CD4-positive, alpha-beta T cell treated with Interleukin-6 for 4 hours (primary cell): ENCODE results near the gene COBLL1.
"Not testable (repeated sequence)": the region's sequence is repeated elsewhere in the genome, so short reads cannot be mapped to it uniquely, and the experiment has no call there.

Source experiments
- DNase-seq: peaks from one replicate; pipeline ENCODE4 v3.0.0-alpha.2; 2020; ENCODE audit warnings: mixed read lengths

The COBLL1 gene

DNA sequence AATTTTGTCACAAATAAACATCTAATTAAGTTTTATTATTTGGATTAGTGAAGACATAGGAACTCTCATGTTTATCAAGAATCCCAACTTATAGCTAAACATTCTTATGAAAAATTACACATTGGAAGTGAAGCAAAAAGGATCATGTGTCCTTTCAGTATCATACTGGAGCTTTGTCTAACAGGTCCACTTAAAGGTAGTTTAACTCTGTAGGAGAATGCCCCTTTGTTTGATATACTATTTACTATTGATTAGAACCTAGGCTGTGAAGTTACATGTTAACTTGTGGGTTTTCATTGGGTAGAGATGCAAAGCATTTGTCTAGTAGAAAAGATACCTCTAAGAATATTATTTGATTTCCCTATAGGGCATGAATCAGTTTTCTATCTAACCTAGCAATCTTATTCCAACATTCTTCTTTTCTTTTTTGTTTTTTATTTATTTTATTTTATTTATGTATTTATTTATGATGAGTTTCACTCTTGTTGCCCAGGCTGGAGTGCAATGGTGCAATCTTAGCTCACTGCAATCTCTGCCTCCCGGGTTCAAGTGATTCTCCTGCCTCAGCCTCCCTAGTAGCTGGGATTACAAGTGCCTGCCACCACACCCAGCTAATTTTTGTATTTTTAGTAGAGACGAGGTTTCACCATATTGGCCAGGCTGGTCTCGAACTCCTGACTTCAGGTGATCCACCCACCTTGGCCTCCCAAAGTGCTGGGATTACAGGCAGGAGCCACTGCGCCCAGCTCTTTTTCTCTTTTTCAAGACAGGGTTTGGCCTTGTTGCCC lies 18.5 kb upstream of the COBLL1 start:
- not testable (repeated sequence) for DNase-seq

DNA sequence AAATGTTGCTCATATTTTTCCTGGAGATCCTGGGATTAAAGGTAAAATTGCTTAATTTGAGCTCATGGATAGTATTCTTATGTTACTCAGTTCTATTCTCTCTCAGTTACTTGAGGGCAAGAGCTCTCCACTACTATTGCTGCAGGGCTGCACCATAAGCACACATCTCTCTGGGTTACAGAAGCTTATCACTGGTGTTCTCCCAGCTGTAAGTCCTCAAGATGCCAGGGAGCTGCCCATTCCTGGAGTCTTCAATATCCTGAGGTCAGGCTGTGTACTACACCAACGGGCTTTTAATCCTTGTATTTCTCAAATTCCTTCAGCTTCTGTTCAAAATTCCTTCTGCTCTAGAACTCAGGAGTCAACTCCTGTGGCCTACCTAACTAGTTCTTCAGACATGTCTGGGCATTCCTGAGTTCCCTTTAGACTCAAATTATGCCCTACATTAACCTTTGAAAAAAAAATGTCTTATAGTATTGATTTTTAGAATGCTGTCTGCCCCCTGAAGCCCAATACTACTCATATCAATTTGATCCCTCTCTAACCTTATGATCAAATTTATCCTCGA lies 17.7 kb upstream of the COBLL1 start:
- no peak for DNase-seq

DNA sequence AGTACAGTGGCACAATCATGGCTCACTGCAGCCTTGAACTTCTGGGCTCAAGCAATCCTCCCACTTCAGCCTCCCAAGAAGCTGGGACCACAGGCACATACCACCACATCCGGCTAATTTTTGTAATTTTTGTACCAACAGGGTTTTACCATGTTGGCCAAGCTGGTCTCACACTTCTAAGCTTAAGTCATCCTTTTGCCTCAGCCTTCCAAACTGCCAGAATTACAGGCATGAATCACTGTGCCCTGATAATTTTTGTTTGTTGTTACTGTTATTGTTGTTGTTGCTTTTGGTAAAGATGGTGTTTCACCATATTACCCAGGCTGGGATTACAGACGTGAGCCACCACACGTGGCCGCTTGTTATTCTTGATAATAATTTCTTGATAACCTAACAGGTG lies 10.5 kb upstream of the COBLL1 start:
- no peak for DNase-seq

DNA sequence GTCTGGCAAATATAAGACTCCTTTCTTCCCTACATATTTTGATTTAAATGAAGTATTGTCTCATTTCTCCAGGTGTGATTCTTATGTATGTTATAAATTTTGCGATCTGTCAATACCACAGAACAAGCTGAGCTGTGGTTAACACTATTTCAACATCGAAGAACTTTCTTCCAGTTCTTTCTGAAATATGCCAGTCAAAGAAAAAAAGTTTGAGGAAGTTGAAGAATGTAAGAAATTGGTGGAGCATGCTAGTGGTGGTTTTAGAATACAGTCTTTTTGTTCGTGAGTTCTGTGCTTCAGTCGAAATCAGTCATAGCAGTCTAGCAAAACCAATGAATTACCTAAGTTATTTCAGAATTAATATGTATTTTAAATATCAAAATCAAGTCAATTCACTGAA lies 8.6 kb upstream of the COBLL1 start:
- DNase-seq, result no peak

DNA sequence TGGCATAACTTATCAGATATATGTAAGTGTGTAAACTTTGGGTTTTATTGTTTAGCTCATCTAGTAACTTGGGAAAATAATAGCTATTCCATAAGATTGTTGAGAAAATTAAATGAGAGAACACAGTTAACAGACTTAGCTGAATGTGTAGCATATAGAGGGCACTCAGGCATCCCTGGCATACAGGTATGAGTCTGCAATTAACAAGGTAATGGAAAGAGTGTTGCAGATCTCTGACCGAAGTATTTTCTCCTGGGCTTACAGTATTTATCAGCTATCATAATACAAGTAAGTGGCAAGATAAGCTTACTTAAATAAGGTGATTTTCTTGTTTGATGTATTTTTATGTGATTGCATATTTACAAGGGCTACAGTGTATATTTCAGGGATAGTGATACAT lies 7.9 kb upstream of the COBLL1 start:
- no peak for DNase-seq

DNA sequence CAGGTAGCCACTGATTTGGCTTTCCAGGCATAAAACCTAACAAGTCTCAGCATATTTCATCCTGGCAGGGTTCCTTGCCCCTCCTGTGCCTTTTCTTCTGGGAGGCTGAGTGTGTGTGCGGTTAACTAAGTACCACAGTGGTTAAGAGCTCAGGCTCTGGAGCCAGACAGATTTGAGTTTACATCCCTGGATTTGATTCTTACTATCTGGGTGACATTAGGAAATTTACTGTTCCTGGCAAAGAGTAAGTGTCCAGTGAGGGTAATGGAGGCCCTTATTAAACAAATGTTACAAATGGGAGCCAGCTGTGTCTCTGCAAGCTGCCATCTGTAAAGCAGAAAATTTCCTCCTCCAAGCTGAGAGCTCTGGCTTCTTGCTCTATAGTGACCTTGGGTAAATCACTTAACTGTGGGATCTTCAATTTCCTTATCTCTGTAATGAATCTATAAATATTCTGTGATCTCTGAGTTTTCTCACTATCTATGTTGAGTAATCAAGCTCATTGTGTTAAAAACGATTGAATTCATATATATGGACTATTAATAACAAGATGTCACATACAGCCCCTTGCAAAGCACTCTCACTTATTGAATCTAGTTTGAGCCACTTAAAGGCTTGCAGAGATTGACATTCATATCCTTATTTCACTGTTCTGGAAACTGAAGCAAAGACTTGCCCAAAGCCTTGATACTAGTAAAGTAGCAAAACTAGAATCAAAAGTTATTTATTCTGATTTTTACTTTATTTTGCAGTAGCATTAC lies 6.5 kb upstream of the COBLL1 start:
- DNase-seq, result no peak

DNA sequence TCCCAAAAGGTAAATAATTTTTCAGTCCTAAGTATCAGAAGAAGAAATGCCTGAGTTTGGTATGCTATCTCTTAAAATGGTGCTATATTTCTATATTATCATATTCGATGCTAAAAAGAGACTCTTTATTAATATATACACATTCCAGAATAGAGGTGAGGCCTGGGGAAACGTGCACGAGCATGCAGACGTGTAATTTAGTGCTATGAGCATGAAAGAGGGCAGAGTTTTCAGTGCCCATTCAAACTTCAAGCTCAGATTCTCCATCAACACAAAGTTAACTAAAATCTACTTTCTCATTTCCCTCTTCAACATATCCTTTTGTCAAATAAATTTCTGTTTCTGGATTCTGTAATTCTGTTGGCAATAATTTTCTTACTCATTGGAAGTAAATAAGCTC lies 5.7 kb upstream of the COBLL1 start:
- no peak for DNase-seq

DNA sequence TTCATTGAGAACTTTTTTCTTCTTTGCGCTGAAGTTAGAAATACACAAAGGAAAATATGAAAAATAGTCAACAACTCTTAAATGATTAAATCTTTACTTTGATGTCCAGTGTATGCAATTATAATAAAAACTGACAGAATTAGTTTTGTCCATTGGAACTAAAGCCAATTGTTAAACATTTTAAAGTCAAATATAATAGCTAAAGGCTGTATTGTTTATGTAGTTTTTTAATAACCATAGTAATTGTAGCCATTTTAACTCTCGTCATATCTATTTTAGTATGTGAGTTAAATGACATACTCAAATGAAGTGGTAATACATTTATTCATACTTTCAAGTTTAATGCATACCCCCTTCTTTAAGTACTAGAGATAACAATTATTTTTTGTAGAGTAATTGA lies 4.7 kb upstream of the COBLL1 start:
- no peak for DNase-seq

DNA sequence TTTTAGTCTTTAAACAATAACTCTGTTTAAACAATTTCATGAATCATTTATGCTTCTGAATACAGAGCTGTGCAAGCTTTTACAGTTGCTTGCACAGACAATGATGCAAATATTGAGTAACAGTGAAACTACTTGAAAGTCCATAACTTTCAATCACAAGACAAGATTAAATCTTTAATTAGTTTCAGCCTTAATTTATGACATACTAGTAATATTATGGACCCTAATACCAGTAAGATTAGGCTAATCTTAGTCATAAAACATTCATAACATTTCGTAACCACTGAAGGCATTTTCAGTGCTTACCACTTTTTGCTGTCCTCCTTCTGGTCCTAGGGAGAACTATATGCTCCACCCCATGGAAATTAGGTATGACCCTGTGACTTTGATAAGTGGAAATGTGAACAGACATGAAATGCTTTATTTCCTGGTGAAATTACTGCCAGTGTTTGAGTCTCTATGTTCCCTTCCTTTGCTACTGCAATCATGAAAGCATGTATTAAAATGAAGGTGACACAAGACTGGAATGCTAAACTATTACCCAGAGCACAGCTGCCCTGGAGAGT lies 1.8 kb upstream of the COBLL1 start:
- no peak for DNase-seq

DNA sequence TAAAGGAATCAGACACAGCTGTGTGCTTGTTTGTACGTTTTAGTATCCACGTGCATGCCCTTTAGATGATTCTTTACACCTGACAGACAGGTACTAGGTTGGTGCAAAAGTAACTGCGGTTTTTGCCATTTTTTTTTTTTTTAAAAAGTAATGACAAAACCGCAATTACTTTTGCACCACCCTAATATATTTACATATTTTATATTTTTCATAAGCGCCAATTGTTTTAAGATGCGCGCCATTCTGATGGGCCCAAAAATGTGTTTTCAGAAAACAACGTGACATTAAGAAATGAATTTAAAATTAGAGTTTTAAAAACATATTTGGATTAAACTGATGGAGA lies 972 bp upstream of the COBLL1 start:
- no peak for DNase-seq

DNA sequence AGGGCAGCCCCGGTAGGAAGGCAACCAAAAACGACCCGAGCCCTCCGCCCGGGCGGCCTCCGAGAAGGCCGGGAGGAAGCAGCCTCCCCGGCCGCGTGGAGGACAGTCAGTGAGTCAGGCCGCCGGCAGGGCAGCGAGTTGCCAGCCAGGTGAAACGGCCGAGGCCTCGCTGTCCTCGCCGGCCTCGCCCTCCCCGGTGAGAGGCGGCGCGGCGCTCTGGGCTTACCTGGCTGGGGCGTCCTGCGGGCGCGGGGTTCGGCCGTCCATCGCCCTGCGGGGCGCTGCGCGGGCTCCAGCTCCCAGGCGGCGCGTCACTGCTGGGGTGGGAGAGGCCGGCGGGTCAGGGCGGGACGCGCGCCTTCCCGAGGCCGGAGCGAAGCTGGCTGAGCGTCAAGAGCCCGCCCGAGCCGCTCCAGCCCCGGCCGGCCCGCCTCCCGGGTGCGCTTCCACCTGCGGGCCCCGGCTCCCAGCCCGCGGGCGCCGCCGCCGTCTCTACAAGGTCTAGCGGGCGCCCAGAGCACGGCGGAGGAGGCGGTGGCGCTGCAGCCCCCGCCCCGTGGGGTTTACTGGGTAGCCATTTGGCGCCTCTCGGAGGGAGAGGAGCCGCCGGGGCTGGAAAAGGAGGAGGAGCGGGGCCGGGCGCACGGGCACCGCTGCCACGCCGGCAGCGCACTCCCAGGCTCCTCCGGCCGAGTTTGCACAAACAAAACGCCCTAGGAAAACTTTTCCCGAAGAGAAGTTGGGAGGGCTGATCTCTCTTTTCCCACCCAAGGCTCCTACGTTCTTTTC lies 499 bp downstream of the COBLL1 start:
- no peak for DNase-seq

DNA sequence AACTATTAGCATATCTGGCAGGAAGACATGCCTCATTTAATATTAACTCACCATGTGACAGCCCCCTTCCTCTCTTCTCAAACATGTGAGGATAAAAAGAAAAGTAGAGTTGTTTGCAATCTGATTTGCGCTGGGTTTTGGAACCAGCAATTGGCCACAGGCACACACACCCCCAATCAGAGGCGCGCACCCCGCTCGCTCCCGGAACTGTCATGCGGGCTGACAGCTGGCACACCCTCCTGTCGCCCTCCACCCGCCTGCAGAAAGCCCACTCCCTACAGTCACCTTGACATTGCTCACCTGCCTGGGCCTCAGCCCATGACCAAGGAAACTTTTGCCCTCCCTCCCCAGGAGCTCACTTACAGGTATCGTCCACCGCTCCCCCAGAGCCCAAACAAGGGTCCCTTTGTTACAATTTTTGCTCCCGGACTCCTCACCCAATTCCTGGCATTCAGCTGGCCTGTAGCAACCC lies 1.1 kb downstream of the COBLL1 start:
- no peak for DNase-seq

DNA sequence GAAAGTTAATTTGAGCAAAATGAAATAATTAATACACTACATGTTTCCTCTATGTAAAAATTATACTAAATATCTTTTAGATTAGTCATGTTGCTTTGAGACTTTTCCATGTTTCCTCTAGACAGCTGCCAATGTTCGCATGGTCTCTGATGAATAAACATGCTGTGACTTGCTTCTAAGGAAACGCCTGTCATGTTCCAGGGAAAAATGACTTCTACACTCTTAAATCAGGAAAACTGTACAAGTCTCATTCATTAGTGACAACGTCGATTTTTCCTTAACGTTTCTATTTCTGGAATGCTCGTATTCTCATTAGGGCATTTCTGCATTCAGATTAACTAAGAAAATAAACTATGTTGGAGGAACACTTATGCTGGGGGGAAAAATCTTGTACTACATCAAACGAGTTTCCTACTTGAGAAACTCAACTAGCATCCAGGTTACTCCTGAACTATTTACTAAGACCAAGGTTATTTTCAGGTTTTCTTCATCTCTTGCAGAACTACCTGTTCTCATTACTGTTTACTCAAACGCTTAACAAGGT lies 1.6 kb downstream of the COBLL1 start:
- no peak for DNase-seq

DNA sequence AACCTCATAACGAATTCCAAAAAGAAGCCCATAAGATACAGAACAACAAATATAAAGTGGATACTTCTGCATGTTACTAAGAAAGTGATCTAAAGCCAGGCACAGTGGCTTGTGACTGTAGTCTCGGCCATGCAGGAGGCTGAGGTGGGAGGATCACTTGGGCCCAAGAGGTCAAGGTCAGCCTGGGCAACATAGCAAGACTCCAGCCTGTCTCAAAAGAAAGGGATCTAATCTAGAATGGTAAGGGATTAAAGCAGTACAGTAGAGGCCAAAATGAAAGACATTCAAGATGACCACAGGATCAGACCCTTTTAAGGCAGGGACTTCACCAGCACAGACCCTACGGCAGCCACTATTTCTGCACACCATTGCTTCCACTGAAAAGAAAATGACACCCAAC lies 3.8 kb downstream of the COBLL1 start:
- DNase-seq, result no peak

DNA sequence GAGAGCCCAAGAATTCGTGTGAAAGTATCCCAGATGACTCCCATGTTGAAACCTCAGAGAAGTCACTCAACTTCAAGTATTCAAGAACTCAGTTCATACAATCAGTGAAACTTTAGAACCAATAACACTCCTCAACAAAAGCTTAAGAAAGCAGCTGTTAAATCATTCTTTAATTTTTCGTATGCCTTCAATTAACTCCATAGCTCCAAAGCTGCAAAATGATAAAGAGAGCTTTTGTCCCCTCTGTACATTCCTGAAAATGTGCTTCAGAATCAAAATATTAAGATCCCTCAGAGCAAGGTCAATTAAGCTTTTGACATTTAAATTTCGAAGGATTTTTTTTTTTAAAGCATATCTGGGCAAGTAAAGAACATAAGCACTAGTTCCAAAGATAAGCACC lies 4.7 kb downstream of the COBLL1 start:
- DNase-seq, result no peak

DNA sequence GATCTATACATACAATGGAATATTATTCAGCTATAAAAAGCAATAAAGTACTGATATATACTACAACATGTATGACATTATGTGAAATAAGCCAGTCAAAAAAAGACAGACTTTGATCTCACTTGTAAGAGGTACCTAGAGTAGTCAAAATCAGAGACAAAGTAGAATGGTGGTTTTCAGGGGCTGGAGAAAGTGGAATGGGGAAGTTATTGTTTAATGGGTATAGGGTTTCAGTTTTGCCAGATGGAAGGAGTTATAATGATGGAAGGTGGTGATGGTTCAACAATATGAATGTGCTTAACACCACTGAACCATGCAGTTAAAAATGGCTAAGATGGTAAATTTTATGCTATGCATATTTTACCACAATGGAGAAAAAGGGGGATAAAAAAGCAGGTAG lies 6.3 kb downstream of the COBLL1 start:
- no peak for DNase-seq

DNA sequence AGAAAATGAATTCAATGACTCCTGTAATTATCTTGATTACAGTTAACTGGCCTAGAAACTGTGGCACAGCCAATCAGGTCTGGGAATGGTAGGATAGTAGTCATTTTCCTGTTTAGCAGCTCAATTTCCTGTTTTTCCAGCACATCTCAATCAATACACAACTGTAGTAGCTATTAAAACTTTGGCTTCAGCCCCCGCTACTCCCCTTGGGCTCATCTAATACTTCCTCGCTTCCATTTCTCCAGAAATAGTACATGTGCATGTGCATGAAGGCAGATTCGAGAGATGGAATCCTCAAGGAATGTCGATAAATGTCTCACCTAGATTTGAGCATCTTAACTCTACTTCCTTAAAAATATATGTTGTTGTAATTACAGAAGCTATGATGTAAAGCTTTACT lies 9.7 kb downstream of the COBLL1 start:
- no peak for DNase-seq

DNA sequence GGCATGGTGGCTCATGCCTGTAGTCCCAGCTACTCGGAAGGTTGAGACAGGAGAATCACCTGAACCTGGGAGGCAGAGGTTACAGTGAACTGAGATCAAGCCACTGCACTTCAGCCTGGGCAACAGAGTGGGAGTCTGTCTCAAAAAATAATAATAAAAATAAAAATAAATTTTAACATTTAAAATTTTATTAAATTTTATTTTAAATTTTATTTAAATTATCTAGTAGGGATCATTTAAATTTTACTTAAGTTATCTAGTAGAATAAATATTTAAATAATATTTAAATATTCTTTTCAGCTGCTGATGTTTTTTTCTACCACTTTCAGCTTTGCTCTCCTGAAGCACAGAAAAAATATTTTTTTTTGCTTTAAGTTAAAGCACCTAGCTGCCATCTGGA lies 10.4 kb downstream of the COBLL1 start:
- no peak for DNase-seq

DNA sequence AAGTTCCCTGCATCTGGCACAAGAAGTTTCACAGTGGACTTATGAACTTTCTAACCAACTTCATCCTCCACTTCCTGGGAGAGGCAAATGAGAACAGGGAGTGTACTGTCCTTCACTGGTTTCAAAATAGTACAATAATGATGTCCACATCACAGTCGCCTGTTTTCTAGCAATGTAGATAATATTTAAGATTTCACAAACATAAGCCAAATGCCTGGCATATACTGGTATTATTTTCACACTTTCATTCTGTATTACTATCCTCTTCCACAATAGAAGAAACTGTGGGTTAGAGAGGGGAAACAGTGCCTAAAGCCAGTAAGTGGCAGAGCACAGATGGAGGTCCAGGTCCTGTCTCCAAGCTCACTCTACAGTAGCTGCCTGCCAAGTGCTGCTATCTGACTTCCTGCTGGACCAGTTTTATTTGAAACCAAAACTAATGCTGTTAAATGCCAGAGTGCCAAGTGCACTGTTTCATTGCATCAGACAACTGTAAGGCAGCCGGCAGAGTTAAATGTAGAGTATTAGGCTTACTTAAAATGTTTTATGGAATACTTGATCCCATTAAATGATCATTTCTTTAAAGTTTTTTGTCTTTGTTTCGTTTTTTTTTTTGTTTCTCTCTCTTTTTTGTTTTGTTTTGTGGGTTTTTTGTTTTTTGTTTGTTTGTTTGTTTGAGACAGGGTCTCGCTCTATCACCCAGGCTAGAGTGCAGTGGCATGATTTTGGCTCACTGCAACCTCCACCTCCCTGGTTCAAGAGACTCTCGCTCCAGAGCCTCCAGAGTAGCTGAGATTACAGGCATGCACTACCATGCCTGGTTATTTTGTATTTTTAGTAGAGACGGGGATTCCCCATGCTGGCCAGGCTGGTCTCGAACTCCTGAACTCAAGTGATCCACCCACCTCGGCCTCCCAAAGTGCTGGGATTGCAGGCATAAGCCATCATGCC lies 15.1 kb downstream of the COBLL1 start:
- DNase-seq, result no peak

DNA sequence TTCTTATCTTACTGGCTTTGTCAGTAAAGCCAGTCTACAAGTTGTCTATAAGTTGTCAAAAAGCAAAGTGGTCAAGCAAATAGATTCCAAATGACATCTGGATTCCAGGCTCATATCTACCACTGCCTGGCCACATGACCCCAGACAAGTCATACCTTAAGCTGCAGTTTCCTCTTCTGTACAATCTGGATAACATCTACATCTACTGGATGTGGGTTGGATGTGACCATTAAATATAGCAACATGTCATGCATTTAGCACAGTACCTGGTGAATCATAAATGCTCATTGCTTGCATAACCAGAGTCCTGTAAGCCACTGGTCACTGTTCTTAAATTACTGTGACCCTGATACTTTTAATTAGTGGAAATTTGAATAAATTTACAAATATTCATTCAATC lies 16.8 kb downstream of the COBLL1 start:
- DNase-seq, result no peak

DNA sequence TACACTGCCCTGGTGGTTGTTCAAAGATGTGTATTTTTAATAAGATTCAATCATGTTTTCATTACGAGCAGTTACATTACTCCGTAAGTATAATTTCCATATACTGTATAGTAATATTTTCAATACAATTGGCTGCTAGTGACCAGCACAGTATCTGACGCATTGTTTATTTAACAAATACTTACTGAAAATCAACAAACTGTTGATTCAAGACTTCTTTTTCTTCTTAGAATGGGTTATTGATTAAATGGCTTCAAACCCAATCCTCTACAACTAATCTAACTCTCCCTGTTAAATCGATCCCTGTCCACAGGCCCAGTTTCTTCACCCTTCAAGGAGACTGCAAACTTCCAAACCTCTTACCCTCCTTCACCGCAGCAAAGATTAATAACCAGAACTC lies 18.5 kb downstream of the COBLL1 start:
- no peak for DNase-seq

DNA sequence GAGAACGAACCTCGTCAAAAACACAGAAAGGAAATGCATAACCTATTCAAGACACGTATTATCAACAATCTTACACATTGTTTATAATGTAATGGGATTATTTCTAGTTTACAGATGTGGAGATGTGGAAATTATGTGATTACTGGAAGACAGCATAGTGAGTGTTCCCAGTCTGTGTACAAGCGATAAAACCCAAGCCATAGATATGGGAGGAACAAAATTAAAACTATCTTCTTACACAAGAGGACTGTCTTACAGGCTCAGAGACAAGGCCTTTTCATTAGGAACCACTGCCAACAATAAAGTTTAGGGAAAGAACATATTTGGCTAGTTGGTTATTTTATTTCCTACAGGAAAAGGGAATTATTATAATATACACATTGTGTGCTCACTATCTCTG lies 20.3 kb downstream of the COBLL1 start:
- no peak for DNase-seq
